ENCODE data around the gene TMEM254. TPM values are rescaled to one million over a fixed set of nuclear protein-coding genes. Genes with fewer than 3 reads are reported as not detected.
"Not testable (repeated sequence)": the region's sequence is repeated elsewhere in the genome, so short reads cannot be mapped to it uniquely, and the experiment has no call there.

Gene TMEM254
- total and polyA plus RNA-seq, 2 of the 4 experiments (the other 2 are of a cell fraction), result 4.7 to 10.7 TPM

DNA sequence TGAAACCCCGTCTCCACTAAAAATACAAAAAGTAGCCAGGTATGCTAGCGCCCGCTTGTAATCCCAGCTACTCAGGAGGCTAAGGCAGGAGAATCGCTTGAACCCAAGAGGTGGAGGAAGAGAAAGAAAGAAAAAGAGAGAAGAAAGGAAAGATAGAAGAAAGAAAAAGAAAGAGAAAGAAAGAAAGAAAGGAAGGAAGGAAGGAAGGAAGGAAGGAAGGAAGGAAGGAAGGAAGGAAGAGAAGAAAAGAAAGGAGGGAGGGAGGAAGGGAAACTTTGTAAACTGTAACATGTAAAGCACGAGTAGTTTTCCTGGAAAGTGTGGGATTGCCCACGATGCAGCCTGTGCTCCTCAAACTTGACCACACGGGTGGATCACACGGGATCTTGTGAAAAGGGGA is 20.8 kb downstream of the TMEM254 start:
- H3K9ac ChIP-seq (ENCODE audit: low read depth, low read length); H3K4me2 ChIP-seq (ENCODE audit: low read depth, low read length); H3K79me1 ChIP-seq (ENCODE audit: low read depth in 1 of 2, low read length in 2 of 2); H2AK9ac ChIP-seq (replicated peaks; ENCODE audit: low read depth, low read length, poor library complexity); H3K9me1 ChIP-seq (ENCODE audit: insufficient read depth, low read length); H3K18ac ChIP-seq (ENCODE audit: low read depth, low read length); H4K91ac ChIP-seq (ENCODE audit: insufficient read depth, low read depth, low read length); H3K27ac ChIP-seq (ENCODE audit: insufficient read depth, low read length); H3K4ac ChIP-seq (ENCODE audit: low read depth, low read length); BruUV-seq (replicated peaks); H3K56ac ChIP-seq (ENCODE audit: extremely low read depth, insufficient read depth, low read length); intact Hi-C loops (cut with micrococcal nuclease); H3K14ac ChIP-seq (replicated peaks; ENCODE audit: low read depth, low read length); H2BK120ac ChIP-seq (ENCODE audit: low read depth, low read length); POLR2A ChIA-PET (ENCODE audit: unreplicated experiment); dilution Hi-C loops (cut with HindIII; ENCODE audit: low sequenced_read_pairs, unreplicated experiment); H3K23ac ChIP-seq (ENCODE audit: low read depth, low read length); DNase-seq; H3K36me3 ChIP-seq (ENCODE audit: control insufficient read depth, insufficient read depth, low read length); H3K27me3 ChIP-seq (ENCODE audit: control insufficient read depth, insufficient read depth, low read length); H3K9me3 ChIP-seq (ENCODE audit: control insufficient read depth, insufficient read depth, low read length); H2BK5ac ChIP-seq (ENCODE audit: low read depth, low read length, poor library complexity, severe bottlenecking); H2BK15ac ChIP-seq (ENCODE audit: low read depth, low read length); CTCF ChIA-PET; H3K4me3 ChIP-seq (ENCODE audit: insufficient read depth, low read depth, low read length); H4K5ac ChIP-seq (ENCODE audit: low read depth, low read length); in situ Hi-C loops (cut with MboI; ENCODE audit: low sequenced_read_pairs); H4K8ac ChIP-seq (ENCODE audit: low read depth in 2 of 2, low read length in 2 of 2); H2AK5ac ChIP-seq (ENCODE audit: low read depth, low read length); ATAC-seq (ENCODE audit: low read depth); H3K4me1 ChIP-seq (ENCODE audit: control insufficient read depth, insufficient read depth, low read length); H2BK20ac ChIP-seq (ENCODE audit: low read depth, low read length); H4K20me1 ChIP-seq (ENCODE audit: insufficient read depth, low read length); H2AFZ ChIP-seq (replicated peaks; ENCODE audit: low read length, poor library complexity): not testable (repeated sequence)
- WGBS, 2 experiments (ENCODE audit: extremely low coverage in 2 of 2, insufficient read length in 1 of 2), result 40% methylated on average over 1 of the region's 8 CpGs; no CpG with 5 or more reads in 1 of the 2 experiments
